Ishikawa (cell line): Measurements from ENCODE around the gene GFRA1.

ENCODE experiments used
- CEBPB ChIP-seq: IDR thresholded peaks from 2 replicates; pipeline ENCODE4 v1.6.1; 2012
- CREB1 ChIP-seq: IDR thresholded peaks from 2 replicates; pipeline ENCODE4 v1.6.1; 2012; ENCODE audit warnings: low read depth
- EGR1 ChIP-seq: IDR thresholded peaks from 2 replicates; pipeline ENCODE4 v1.6.1; 2012
- EP300 ChIP-seq: IDR thresholded peaks from 2 replicates; pipeline ENCODE4 v1.6.1; 2012; ENCODE audit warnings: borderline replicate concordance
- FOXM1 ChIP-seq: IDR thresholded peaks from 2 replicates; pipeline ENCODE4 v1.6.1; 2012; ENCODE audit warnings: low read depth, borderline replicate concordance
- NFIC ChIP-seq: IDR thresholded peaks from 2 replicates; pipeline ENCODE4 v1.6.1; 2012
- RAD21 ChIP-seq: IDR thresholded peaks from 2 replicates; pipeline ENCODE4 v1.6.1; 2012; ENCODE audit warnings: low read depth
- REST ChIP-seq: IDR thresholded peaks from 2 replicates; pipeline ENCODE4 v1.6.1; 2012; ENCODE audit warnings: low read depth, mild to moderate bottlenecking
- TAF1 ChIP-seq: IDR thresholded peaks from 2 replicates; pipeline ENCODE4 v1.6.1; 2012; ENCODE audit warnings: low read depth, mild to moderate bottlenecking
- TEAD4 ChIP-seq: IDR thresholded peaks from 2 replicates; pipeline ENCODE4 v1.6.1; 2012
- YY1 ChIP-seq: IDR thresholded peaks from 2 replicates; pipeline ENCODE4 v1.6.1; 2012; ENCODE audit warnings: low read depth

- TF ChIP-seq FOXM1 (no peak), TEAD4 (no peak), EGR1 (no peak), TAF1 (no peak), EP300 (no peak), RAD21 (no peak), YY1 (no peak), CREB1 (no peak), REST (no peak), CEBPB (no peak), NFIC (no peak)
Observed at GRCh38 chr10:116038259-116038658, 234.7 kb downstream of the GFRA1 start.
